HAP-1 (cell line): ENCODE results near the gene DGKQ.

Source experiments
- DNase-seq, 2 experiments: peaks; one replicate each; pipeline ENCODE4 v3.0.0-alpha.2; 2016 to 2020; ENCODE audit warnings: low spot score in 2 of 2
- H3K27me3 ChIP-seq: fragments of 250-450 bp; sonication (Bioruptor Pico); 2 replicates; pipeline ENCODE4 v1.5.1; 2020; ENCODE audit warnings: low read depth, mild to moderate bottlenecking, moderate library complexity
- H3K36me3 ChIP-seq: fragments of 250-450 bp; sonication (Bioruptor Pico); replicated peaks from 2 replicates; pipeline ENCODE4 v1.5.1; 2020; ENCODE audit warnings: mild to moderate bottlenecking
- H3K4me1 ChIP-seq: fragments of 250-450 bp; sonication (Bioruptor Pico); 2 replicates; pipeline ENCODE4 v1.5.1; 2020; ENCODE audit warnings: mild to moderate bottlenecking
- H3K4me3 ChIP-seq: fragments of 250-450 bp; sonication (Bioruptor Pico); 2 replicates; pipeline ENCODE4 v1.5.1; 2020; ENCODE audit warnings: mild to moderate bottlenecking, moderate library complexity
- H3K9me3 ChIP-seq: fragments of 250-450 bp; sonication (Bioruptor Pico); 2 replicates; pipeline ENCODE4 v1.5.1; 2020; ENCODE audit warnings: mild to moderate bottlenecking, moderate library complexity
- in situ Hi-C: fragments of 300-500 bp; cut with MboI; formaldehyde crosslinking; loops from 3 replicates; pipeline ENCODE4 v1.14.3; 2020; ENCODE audit warnings: low sequenced_read_pairs, inconsistent platforms, mixed read lengths

The DGKQ gene

GRCh38 chr4:973431-974397 is at the start of gene DGKQ:
DGKQ (minus strand) TSS chr4:973569; CDS start chr4:973482, 87 bp downstream.
- H3K36me3 ChIP-seq, result no peaks in the 10 kb centered on the region
- no peaks in the 10 kb centered on the region for H3K9me3 ChIP-seq
- peak within 1 kb of the TSS; percentile 60 for H3K4me3 ChIP-seq
- DNase-seq, result peak; percentile 60 to 85
- in situ Hi-C loops, result no loop called here
- H3K4me1 ChIP-seq, result peaks cover 2% of the 10 kb centered on the region; the same call in 1 of the 2 replicates
- H3K27me3 ChIP-seq, result no peaks in the 10 kb centered on the region

- peaks cover 15% of the 10 kb centered on the region for H3K36me3 ChIP-seq
- no peak for DNase-seq
- no peaks in the 10 kb centered on the region for H3K4me1 ChIP-seq
- H3K9me3 ChIP-seq, result no peaks in the 10 kb centered on the region
- in situ Hi-C loops, result no loop called here
- no peak overlapping the region for H3K4me3 ChIP-seq
- no peaks in the 10 kb centered on the region for H3K27me3 ChIP-seq
These were observed 49.3 kb upstream of the DGKQ start for GRCh38 chr4:1022739-1023066.

- Histone ChIP-seq H3K9me3 (no peaks in the 10 kb centered on the region), H3K36me3 (peaks cover 15% of the 10 kb centered on the region), H3K4me1 (no peaks in the 10 kb centered on the region), H3K4me3 (no peak overlapping the region), H3K27me3 (no peaks in the 10 kb centered on the region)
- DNase-seq, result no peak
- in situ Hi-C loops, result no loop called here
These were observed 48.8 kb upstream of the DGKQ start for GRCh38 chr4:1022051-1022738.

GRCh38 chr4:1021386-1022050 is 48.1 kb upstream of the DGKQ start:
- H3K36me3 ChIP-seq, result peaks cover 15% of the 10 kb centered on the region
- no peaks in the 10 kb centered on the region for H3K27me3 ChIP-seq
- in situ Hi-C loops, result no loop called here
- no peak overlapping the region for H3K4me3 ChIP-seq
- no peaks in the 10 kb centered on the region for H3K4me1 ChIP-seq
- H3K9me3 ChIP-seq, result no peaks in the 10 kb centered on the region
- no peak for DNase-seq

- no peak overlapping the region for H3K4me3 ChIP-seq
- H3K27me3 ChIP-seq, result no peaks in the 10 kb centered on the region
- H3K9me3 ChIP-seq, result no peaks in the 10 kb centered on the region
- peaks cover 3% of the 10 kb centered on the region; the same call in 1 of the 2 replicates for H3K36me3 ChIP-seq
- in situ Hi-C loops, result no loop called here
- H3K4me1 ChIP-seq, result no peaks in the 10 kb centered on the region
- no peak for DNase-seq
These were observed 46.5 kb upstream of the DGKQ start for GRCh38 chr4:1019729-1020470.

GRCh38 chr4:1019320-1019719 is 46.0 kb upstream of the DGKQ start:
- no peaks in the 10 kb centered on the region; the same call in none of the 2 replicates for H3K36me3 ChIP-seq
- no peaks in the 10 kb centered on the region for H3K27me3 ChIP-seq
- no peaks in the 10 kb centered on the region for H3K9me3 ChIP-seq
- no peak for DNase-seq
- H3K4me3 ChIP-seq, result no peak overlapping the region
- H3K4me1 ChIP-seq, result no peaks in the 10 kb centered on the region
- in situ Hi-C loops, result no loop called here

GRCh38 chr4:1018147-1019020 is 45.0 kb upstream of the DGKQ start:
- in situ Hi-C loops, result no loop called here
- no peak for DNase-seq
- Histone ChIP-seq H3K4me3 (no peak overlapping the region), H3K36me3 (peaks cover 3% of the 10 kb centered on the region), H3K27me3 (no peaks in the 10 kb centered on the region), H3K9me3 (no peaks in the 10 kb centered on the region), H3K4me1 (no peaks in the 10 kb centered on the region)

GRCh38 chr4:1017706-1018105 is 44.3 kb upstream of the DGKQ start:
- no peak for DNase-seq
- H3K4me1 ChIP-seq, result no peaks in the 10 kb centered on the region
- peaks cover 10% of the 10 kb centered on the region for H3K36me3 ChIP-seq
- in situ Hi-C loops, result no loop called here
- no peaks in the 10 kb centered on the region for H3K27me3 ChIP-seq
- H3K9me3 ChIP-seq, result no peaks in the 10 kb centered on the region
- H3K4me3 ChIP-seq, result no peak overlapping the region

- no peak for DNase-seq
- H3K27me3 ChIP-seq, result no peaks in the 10 kb centered on the region
- in situ Hi-C loops, result no loop called here
- no peaks in the 10 kb centered on the region for H3K4me1 ChIP-seq
- no peak overlapping the region for H3K4me3 ChIP-seq
- no peaks in the 10 kb centered on the region for H3K9me3 ChIP-seq
- peaks cover 10% of the 10 kb centered on the region for H3K36me3 ChIP-seq
These were observed 43.8 kb upstream of the DGKQ start for GRCh38 chr4:1017211-1017610.

- Histone ChIP-seq H3K27me3 (no peaks in the 10 kb centered on the region), H3K4me1 (peaks cover 3% of the 10 kb centered on the region), H3K36me3 (peaks cover 10% of the 10 kb centered on the region), H3K4me3 (no peak overlapping the region), H3K9me3 (no peaks in the 10 kb centered on the region)
- in situ Hi-C loops, result no loop called here
- no peak for DNase-seq
These were observed 42.4 kb upstream of the DGKQ start for GRCh38 chr4:1015746-1016145.

- H3K9me3 ChIP-seq, result no peaks in the 10 kb centered on the region
- peaks cover 10% of the 10 kb centered on the region for H3K36me3 ChIP-seq
- DNase-seq, result no peak
- H3K27me3 ChIP-seq, result peaks cover 3% of the 10 kb centered on the region; the same call in 1 of the 2 replicates
- H3K4me3 ChIP-seq, result no peak overlapping the region
- peaks cover 9% of the 10 kb centered on the region for H3K4me1 ChIP-seq
- in situ Hi-C loops, result no loop called here
These were observed 41.8 kb upstream of the DGKQ start for GRCh38 chr4:1015179-1015578.

GRCh38 chr4:1014291-1015167 is 41.2 kb upstream of the DGKQ start:
- Histone ChIP-seq H3K9me3 (no peaks in the 10 kb centered on the region), H3K4me3 (no peak overlapping the region), H3K36me3 (peaks cover 10% of the 10 kb centered on the region), H3K27me3 (peaks cover 3% of the 10 kb centered on the region; the same call in 1 of the 2 replicates), H3K4me1 (peaks cover 9% of the 10 kb centered on the region)
- in situ Hi-C loops, result no loop called here
- no peak for DNase-seq
